Thyroid gland (tissue), 4 donors: Measurements from ENCODE around the gene MICOS13.

Source experiments
- POLR2A ChIP-seq, 2 donors: fragments of 450-650 bp; IDR thresholded peaks; one replicate each; pipeline ENCODE4 v1.6.1; 2017; ENCODE audit warnings: antibody characterized with exemption in 2 of 2, mild to moderate bottlenecking in 2 of 2, moderate library complexity in 1 of 2
- TF ChIP-seq, protein P1 (sequence below), 6 experiments: fragments of 200-600 bp in 3 of 6; fragments of 450-650 bp in 3 of 6; sonication (generic) in 3 of 6; IDR thresholded peaks; one replicate each; pipeline ENCODE4 v1.5.1; 2016 to 2019; ENCODE audit warnings: antibody characterized with exemption in 6 of 6, mild to moderate bottlenecking in 2 of 6, inconsistent platforms in 1 of 6, moderate library complexity in 1 of 6

GRCh38 chr19:5641171-5641570, 39.1 kb downstream of the MICOS13 start:
- TF ChIP-seq, protein P1, sequence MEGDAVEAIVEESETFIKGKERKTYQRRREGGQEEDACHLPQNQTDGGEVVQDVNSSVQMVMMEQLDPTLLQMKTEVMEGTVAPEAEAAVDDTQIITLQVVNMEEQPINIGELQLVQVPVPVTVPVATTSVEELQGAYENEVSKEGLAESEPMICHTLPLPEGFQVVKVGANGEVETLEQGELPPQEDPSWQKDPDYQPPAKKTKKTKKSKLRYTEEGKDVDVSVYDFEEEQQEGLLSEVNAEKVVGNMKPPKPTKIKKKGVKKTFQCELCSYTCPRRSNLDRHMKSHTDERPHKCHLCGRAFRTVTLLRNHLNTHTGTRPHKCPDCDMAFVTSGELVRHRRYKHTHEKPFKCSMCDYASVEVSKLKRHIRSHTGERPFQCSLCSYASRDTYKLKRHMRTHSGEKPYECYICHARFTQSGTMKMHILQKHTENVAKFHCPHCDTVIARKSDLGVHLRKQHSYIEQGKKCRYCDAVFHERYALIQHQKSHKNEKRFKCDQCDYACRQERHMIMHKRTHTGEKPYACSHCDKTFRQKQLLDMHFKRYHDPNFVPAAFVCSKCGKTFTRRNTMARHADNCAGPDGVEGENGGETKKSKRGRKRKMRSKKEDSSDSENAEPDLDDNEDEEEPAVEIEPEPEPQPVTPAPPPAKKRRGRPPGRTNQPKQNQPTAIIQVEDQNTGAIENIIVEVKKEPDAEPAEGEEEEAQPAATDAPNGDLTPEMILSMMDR (IDR thresholded peaks at IDR 0.05) = no peak
- no peak for TF ChIP-seq POLR2A (IDR thresholded peaks at IDR 0.05)
